ENCODE results near the gene STAG2.

DNA sequence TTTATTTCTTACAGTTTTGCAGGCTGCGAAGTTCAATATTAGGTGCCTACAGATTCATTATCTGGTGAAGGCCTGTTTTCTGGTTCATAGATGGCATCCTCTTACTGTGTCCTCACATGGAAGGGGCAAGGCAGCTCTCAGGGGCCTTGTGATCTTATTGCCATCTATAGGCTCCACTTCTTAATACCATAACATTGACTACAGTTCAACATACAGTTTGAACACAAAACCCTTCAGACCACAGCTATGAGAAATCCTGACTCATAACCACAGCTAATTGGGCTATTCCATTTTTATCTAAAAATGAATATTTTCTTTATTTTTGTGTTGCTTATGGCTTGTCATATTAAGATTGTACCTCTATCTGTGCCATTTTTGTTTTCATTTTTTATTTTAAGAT lies 72.3 kb downstream of the STAG2 start:
- no peak for TF ChIP-seq POLR2AphosphoS5 (IDR thresholded peaks at IDR 0.05; ENCODE audit: insufficient read depth in 1 of 2, low read depth in 1 of 2)
- TF ChIP-seq, protein P1, sequence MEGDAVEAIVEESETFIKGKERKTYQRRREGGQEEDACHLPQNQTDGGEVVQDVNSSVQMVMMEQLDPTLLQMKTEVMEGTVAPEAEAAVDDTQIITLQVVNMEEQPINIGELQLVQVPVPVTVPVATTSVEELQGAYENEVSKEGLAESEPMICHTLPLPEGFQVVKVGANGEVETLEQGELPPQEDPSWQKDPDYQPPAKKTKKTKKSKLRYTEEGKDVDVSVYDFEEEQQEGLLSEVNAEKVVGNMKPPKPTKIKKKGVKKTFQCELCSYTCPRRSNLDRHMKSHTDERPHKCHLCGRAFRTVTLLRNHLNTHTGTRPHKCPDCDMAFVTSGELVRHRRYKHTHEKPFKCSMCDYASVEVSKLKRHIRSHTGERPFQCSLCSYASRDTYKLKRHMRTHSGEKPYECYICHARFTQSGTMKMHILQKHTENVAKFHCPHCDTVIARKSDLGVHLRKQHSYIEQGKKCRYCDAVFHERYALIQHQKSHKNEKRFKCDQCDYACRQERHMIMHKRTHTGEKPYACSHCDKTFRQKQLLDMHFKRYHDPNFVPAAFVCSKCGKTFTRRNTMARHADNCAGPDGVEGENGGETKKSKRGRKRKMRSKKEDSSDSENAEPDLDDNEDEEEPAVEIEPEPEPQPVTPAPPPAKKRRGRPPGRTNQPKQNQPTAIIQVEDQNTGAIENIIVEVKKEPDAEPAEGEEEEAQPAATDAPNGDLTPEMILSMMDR (IDR thresholded peaks at IDR 0.05), result no peak
- no peak for TF ChIP-seq POLR2A (IDR thresholded peaks at IDR 0.05)
